Esophagus muscularis mucosa (tissue), 4 donors: ENCODE data around the gene STARD6.

ENCODE experiments used
- EP300 ChIP-seq: sonication (generic); formaldehyde crosslinking; IDR thresholded peaks from one replicate; pipeline ENCODE4 v1.6.1; 2017; ENCODE audit warnings: antibody characterized with exemption
- POLR2A ChIP-seq: fragments of 450-650 bp; IDR thresholded peaks from one replicate; pipeline ENCODE4 v1.6.1; 2017; ENCODE audit warnings: antibody characterized with exemption, moderate library complexity, mild to moderate bottlenecking, low read depth
- TF ChIP-seq, protein P1 (sequence below), 3 experiments: fragments of 200-600 bp in 2 of 3; fragments of 450-650 bp in 1 of 3; sonication (generic) in 2 of 3; IDR thresholded peaks; one replicate each; pipeline ENCODE4 v1.5.1; 2017 to 2019; ENCODE audit warnings: antibody characterized with exemption in 3 of 3, mild to moderate bottlenecking in 2 of 3, moderate library complexity in 1 of 3

DNA sequence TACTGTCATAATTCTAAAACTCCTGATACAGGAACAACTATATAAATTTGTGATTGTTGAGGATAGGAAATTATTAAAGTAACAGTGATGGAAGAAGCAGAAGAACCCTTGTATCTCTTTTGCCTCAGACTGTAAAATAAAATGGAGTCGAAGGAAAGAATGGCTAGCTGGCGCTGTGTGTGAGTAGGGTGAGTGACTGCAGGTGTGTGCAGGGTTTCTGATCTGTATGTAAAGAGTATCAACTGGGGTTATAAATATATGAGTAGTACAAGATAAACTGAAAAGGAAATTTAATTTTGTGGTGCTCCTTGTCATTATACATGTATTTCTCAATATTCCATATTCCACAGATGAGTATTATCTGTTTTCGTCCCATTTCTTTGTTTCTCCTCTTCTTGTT lies 73.1 kb downstream of the STARD6 start:
- TF ChIP-seq, protein P1, sequence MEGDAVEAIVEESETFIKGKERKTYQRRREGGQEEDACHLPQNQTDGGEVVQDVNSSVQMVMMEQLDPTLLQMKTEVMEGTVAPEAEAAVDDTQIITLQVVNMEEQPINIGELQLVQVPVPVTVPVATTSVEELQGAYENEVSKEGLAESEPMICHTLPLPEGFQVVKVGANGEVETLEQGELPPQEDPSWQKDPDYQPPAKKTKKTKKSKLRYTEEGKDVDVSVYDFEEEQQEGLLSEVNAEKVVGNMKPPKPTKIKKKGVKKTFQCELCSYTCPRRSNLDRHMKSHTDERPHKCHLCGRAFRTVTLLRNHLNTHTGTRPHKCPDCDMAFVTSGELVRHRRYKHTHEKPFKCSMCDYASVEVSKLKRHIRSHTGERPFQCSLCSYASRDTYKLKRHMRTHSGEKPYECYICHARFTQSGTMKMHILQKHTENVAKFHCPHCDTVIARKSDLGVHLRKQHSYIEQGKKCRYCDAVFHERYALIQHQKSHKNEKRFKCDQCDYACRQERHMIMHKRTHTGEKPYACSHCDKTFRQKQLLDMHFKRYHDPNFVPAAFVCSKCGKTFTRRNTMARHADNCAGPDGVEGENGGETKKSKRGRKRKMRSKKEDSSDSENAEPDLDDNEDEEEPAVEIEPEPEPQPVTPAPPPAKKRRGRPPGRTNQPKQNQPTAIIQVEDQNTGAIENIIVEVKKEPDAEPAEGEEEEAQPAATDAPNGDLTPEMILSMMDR (IDR thresholded peaks at IDR 0.05), result no peak
- TF ChIP-seq POLR2A (no peak), EP300 (no peak)
